ENCODE results near the gene PAIP1.
"Not testable (repeated sequence)": the region's sequence is repeated elsewhere in the genome, so short reads cannot be mapped to it uniquely, and the experiment has no call there.

The PAIP1 gene

DNA sequence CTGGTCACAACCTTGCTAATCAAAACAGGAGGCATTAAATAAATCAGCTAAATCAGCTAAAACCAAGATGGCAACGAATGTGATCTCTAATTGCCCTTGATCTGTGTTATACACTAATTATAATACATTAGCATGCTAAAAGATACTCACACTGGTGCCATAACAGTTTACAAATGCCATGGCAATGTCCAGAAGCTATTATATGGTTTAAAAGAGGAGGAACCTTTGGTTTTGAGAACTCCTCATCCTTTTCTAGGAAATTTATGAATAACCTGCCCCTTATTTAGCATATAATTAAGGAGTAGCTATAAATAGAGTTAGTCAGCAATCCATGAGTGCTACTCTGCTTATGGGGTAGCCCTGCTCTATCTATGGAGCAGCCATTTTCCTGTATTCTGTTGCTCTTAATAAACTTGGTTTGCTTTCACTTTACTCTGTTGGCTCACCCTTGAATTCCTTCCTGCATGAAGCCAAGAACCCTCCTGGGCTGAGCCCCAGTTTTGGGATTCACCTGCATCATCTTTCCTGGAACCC, 27.4 kb upstream of the PAIP1 start:
- H3K27ac Mint-ChIP-seq (ENCODE audit: low read depth) = no peak overlapping the region
- peaks cover 2% of the 10 kb centered on the region for H3K36me3 Mint-ChIP-seq (ENCODE audit: insufficient read depth)
- H3K27me3 Mint-ChIP-seq = no peaks in the 10 kb centered on the region
- DNase-seq (ENCODE audit: low spot score in 2 of 2) = no peak
- H3K4me3 Mint-ChIP-seq = no peak overlapping the region
- H3K4me1 Mint-ChIP-seq = no peaks in the 10 kb centered on the region
- no peak for ATAC-seq (replicated peaks; ENCODE audit: extremely low read depth, poor library complexity, severe bottlenecking)
- no peaks in the 10 kb centered on the region for H3K9me3 Mint-ChIP-seq

DNA sequence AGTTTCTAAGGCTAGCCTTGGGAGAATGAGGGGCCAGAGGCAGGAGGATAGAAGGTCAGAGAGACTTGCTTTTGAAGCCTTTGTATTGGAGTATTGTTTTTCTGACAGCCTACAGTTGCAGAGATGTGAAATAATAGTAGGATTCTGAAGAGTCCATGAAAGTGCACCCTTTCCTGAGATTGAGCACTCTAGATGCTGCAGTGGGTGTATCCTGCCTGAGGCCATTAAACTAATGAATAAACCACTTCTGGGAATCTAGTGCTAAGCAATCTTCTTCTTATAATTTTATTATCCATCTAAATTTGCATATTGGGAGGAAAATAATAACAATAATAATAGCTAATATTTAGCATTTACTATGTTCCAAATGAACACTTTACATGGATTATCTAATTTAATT, 26.8 kb upstream of the PAIP1 start:
- Mint-ChIP-seq H3K4me1 (no peaks in the 10 kb centered on the region), H3K27me3 (no peaks in the 10 kb centered on the region), H3K27ac (ENCODE audit: low read depth) (no peak overlapping the region), H3K36me3 (ENCODE audit: insufficient read depth) (peaks cover 2% of the 10 kb centered on the region), H3K9me3 (no peaks in the 10 kb centered on the region), H3K4me3 (no peak overlapping the region)
- DNase-seq (ENCODE audit: low spot score in 2 of 2) (no peak), ATAC-seq (replicated peaks; ENCODE audit: extremely low read depth, poor library complexity, severe bottlenecking) (no peak)

DNA sequence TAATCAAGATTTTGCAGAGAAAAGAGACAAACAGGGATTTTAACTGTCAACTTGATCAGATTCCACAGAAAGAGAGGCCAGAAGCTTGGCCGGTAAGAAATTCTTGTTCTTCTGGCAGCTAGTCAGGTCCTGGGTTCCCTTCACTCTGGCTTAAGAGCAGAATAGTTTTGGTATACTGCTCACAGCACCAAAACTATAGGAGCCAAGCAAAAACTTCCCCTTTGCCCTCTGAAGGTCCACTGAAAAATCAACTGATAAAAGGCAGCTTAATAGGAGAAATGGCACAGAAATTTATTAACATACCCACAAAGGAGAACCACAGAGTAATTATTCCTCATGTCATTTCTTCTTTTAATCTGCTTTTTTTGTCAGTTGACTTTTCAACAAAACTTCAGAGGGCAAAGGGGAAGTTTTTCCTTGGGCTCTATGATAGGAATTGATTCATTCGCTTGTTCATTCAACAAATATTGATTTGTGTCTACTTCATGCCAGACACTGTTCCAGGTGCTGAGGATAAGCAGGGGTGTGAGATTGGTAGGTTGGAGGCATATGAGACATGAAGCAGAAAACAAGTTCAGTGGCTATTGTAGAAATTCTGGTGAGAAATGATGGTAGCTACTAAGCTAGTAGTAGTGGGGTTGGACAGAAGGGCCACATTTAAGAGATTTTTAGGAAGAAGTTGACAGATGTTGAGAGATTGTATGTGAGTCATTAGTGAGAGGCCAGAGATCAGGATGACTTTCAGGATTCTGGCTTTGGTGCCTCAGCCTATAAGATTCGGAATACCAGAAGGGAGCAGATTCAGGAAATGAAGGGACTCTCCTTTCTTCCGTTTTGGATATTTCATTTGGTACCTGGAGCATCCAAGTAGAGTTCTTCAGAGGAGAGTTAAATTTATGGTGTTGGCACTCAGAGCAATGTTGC, 25.5 kb upstream of the PAIP1 start:
- no peak overlapping the region for H3K4me3 Mint-ChIP-seq
- H3K27ac Mint-ChIP-seq (ENCODE audit: low read depth) = peak overlapping the region; percentile 1
- peaks cover 2% of the 10 kb centered on the region for H3K36me3 Mint-ChIP-seq (ENCODE audit: insufficient read depth)
- ATAC-seq (replicated peaks; ENCODE audit: extremely low read depth, poor library complexity, severe bottlenecking) (no peak), DNase-seq (ENCODE audit: low spot score in 2 of 2) (no peak)
- H3K27me3 Mint-ChIP-seq = no peaks in the 10 kb centered on the region
- H3K4me1 Mint-ChIP-seq = no peaks in the 10 kb centered on the region
- H3K9me3 Mint-ChIP-seq = no peaks in the 10 kb centered on the region

DNA sequence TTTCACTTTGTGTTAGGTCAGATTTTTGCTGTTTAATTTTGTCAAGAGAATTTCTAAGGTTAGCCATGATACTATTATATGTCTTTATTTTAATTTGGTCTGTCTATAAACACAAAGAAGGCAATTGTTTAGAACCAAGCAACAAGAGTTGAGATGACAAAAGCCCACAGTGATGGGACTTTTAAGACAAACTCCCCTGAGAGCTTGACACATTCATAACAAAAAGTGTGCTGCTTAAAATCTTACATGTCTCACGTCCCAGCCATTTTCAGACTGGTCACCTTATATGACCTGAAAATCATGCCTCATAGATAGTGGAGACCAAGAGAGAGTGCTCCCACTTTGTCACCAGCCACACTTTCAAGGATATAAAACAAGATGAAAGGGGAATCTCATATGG, 24.5 kb upstream of the PAIP1 start:
- ATAC-seq (replicated peaks; ENCODE audit: extremely low read depth, poor library complexity, severe bottlenecking) (no peak), DNase-seq (ENCODE audit: low spot score in 2 of 2) (no peak)
- H3K27ac Mint-ChIP-seq (ENCODE audit: low read depth) = no peak overlapping the region
- no peaks in the 10 kb centered on the region for H3K9me3 Mint-ChIP-seq
- H3K4me3 Mint-ChIP-seq = no peak overlapping the region
- H3K36me3 Mint-ChIP-seq (ENCODE audit: insufficient read depth) = peaks cover 2% of the 10 kb centered on the region
- no peaks in the 10 kb centered on the region for H3K4me1 Mint-ChIP-seq
- no peaks in the 10 kb centered on the region for H3K27me3 Mint-ChIP-seq

DNA sequence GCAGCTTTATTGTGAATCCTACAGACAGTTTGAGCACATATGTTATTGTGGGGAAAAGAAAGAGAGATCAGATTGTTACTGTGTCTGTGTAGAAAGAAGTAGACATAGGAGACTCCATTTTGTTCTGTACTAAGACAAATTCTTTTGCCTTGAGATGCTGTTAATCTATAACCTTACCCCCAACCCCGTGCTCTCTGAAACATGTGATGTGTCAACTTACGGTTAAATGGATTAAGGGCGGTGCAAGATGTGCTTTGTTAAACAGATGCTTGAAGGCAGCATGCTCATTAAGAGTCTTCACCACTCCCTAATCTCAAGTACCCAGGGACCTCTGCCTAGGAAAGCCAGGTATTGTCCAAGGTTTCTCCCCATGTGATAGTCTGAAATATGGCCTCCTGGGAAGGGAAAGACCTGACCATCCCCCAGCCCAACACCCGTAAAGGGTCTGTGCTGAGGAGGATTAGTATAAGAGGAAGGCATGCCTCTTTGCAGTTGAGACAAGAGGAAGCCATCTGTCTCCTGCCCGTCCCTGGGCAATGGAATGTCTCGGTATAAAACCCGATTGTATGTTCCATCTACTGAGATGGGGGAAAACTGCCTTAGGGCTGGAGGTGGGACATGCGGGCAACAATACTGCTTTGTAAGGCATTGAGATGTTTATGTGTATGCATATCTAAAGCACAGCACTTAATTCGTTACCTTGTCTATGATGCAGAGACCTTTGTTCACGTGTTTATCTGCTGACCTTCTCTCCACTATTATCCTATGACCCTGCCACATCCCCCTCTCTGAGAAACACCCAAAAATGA, 23.7 kb upstream of the PAIP1 start:
- not testable (repeated sequence) for H3K4me3 Mint-ChIP-seq

DNA sequence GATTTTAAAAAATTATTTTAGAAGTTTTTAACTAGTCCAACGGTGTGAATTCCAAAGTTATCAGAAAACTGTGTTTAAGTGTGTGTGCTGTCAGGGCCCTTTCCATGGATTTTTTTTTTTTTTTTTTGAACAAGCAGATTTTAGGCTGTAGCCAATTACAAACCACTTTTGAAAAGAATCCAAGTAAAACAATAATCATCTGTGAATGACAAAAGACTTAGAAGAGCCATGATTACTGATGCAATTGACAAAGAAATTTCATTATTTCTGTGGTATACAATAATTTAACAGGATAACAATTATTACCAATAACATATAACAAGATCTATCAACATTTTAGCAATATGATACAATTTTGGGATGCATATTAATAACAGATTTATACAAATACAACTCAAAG, 16.2 kb upstream of the PAIP1 start:
- Mint-ChIP-seq H3K4me3 (no peak overlapping the region), H3K27ac (ENCODE audit: low read depth) (no peak overlapping the region), H3K27me3 (no peaks in the 10 kb centered on the region), H3K9me3 (no peaks in the 10 kb centered on the region), H3K36me3 (ENCODE audit: insufficient read depth) (peaks cover 4% of the 10 kb centered on the region), H3K4me1 (no peaks in the 10 kb centered on the region)
- no peak for ATAC-seq (replicated peaks; ENCODE audit: extremely low read depth, poor library complexity, severe bottlenecking)
- no peak for DNase-seq (ENCODE audit: low spot score in 2 of 2)

More for the DNA sequence above, 23.7 kb upstream of the PAIP1 start:
- not testable (repeated sequence) for H3K27ac Mint-ChIP-seq (ENCODE audit: low read depth); DNase-seq (ENCODE audit: low spot score in 2 of 2); H3K9me3 Mint-ChIP-seq; H3K4me1 Mint-ChIP-seq; H3K36me3 Mint-ChIP-seq (ENCODE audit: insufficient read depth); ATAC-seq (replicated peaks; ENCODE audit: extremely low read depth, poor library complexity, severe bottlenecking); H3K27me3 Mint-ChIP-seq

DNA sequence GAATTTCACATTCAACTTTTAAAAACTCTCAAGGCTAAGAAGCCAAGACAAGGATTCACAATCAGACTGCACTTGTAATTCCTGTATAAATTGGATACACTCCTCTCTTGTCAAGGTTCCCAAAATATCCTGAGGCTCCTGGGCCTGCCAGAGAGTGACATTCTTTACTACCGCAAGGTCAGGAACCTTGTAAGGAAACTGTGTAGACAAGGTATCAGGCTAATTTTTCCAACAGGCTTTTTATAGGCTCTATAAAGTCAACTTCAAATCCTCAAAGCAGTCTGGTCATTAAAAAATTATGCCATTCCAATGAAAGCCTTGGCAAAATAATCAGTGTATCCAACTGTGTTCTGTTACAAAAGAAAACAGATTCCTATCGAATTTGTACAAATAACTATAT, 15.5 kb upstream of the PAIP1 start:
- DNase-seq (ENCODE audit: low spot score in 2 of 2) = no peak
- Mint-ChIP-seq H3K27ac (ENCODE audit: low read depth) (no peak overlapping the region), H3K9me3 (no peaks in the 10 kb centered on the region), H3K4me3 (no peak overlapping the region), H3K4me1 (no peaks in the 10 kb centered on the region), H3K36me3 (ENCODE audit: insufficient read depth) (peaks cover 4% of the 10 kb centered on the region), H3K27me3 (no peaks in the 10 kb centered on the region)
- ATAC-seq (replicated peaks; ENCODE audit: extremely low read depth, poor library complexity, severe bottlenecking) = no peak

DNA sequence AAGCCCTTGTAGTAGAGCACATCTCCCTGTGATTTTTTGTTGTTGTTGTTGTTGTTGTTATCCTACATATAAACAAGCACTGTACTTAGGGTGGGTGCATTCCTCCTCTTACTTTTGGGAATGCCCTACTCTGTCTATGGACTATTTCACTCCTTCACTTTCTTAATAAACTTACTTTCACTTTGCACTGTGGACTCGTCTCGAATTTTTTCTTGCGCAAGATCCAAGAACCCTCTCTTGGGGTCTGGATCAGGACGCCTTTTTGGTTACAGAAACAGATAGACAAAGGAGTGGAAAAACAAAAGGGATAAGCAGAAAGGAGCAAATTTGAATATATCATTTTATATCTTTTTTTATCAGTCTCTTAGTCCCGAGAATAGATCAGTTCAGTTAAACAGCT, 14.4 kb upstream of the PAIP1 start:
- no peak for ATAC-seq (replicated peaks; ENCODE audit: extremely low read depth, poor library complexity, severe bottlenecking)
- Mint-ChIP-seq H3K27ac (ENCODE audit: low read depth) (no peak overlapping the region), H3K9me3 (no peaks in the 10 kb centered on the region), H3K27me3 (peaks cover 7% of the 10 kb centered on the region), H3K36me3 (ENCODE audit: insufficient read depth) (peaks cover 4% of the 10 kb centered on the region), H3K4me1 (no peaks in the 10 kb centered on the region), H3K4me3 (no peak overlapping the region)
- no peak for DNase-seq (ENCODE audit: low spot score in 2 of 2)

DNA sequence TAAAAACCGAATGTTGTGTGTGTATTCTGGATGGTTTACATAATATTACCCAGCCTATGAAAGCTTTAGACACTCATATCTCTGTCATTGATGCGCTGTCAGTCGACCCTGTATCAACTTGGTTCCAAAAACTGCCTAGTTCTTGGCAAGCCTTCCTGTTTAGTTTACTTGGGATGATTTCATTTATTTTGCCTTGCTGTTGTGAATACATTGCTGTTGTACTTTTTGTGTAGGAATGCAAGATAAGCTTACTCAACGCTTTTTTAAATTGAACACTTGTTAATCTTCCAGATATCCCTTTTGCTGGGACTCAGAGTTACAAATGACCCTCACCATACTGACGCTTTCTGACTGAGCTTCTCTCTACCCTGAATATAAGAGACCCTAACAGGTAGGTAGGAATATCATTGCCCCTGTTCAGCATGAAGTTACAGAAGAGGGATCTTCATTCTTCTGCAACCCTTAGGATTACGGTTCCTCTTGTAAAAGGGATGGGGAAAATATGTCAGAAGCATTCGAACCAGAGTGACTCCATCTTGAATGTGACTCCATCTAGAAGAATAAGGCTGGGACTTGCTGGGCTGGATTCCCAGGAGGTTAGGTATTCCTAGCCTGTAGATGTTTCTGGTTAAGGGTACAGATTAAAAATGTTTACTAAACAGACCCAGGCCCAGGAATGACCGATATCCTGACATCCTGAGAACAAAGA, 13.7 kb upstream of the PAIP1 start:
- Mint-ChIP-seq H3K9me3 (no peaks in the 10 kb centered on the region), H3K4me1 (no peaks in the 10 kb centered on the region), H3K4me3 (no peak overlapping the region)

DNA sequence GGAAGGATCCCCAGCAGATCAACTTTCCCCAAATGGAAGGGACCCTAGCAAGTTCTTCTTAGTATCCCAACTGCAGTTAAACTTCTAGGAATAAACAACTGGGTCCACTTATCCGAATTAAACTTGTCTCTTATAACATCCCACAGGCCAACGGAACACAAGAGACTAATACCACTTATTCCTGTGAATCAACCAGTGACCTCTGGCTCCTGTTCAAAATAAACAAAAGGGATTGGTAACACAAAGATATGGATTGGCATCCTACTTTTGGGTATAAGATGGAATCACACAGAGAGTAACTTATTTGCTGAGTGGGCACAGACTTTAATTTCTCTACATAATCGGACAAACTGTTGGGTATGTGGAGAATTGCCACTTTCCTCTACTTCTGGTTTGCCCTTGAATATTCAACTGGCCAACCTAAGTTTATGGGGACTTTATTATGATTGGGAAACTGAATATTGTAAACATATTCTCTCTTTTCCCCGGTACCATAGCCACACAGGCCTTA, 12.4 kb upstream of the PAIP1 start:
- DNase-seq (ENCODE audit: low spot score in 2 of 2) (no peak), ATAC-seq (replicated peaks; ENCODE audit: extremely low read depth, poor library complexity, severe bottlenecking) (no peak)
- peaks cover 8% of the 10 kb centered on the region for H3K27me3 Mint-ChIP-seq
- H3K27ac Mint-ChIP-seq (ENCODE audit: low read depth) = no peak overlapping the region
- no peaks in the 10 kb centered on the region for H3K36me3 Mint-ChIP-seq (ENCODE audit: insufficient read depth)
- H3K4me3 Mint-ChIP-seq = no peak overlapping the region
- no peaks in the 10 kb centered on the region for H3K9me3 Mint-ChIP-seq
- no peaks in the 10 kb centered on the region for H3K4me1 Mint-ChIP-seq

More for the DNA sequence above, 13.7 kb upstream of the PAIP1 start:
- ATAC-seq (replicated peaks; ENCODE audit: extremely low read depth, poor library complexity, severe bottlenecking) (no peak), DNase-seq (ENCODE audit: low spot score in 2 of 2) (no peak)
- no peak overlapping the region for H3K27ac Mint-ChIP-seq (ENCODE audit: low read depth)
- peaks cover 2% of the 10 kb centered on the region for H3K36me3 Mint-ChIP-seq (ENCODE audit: insufficient read depth)
- H3K27me3 Mint-ChIP-seq = peaks cover 8% of the 10 kb centered on the region

DNA sequence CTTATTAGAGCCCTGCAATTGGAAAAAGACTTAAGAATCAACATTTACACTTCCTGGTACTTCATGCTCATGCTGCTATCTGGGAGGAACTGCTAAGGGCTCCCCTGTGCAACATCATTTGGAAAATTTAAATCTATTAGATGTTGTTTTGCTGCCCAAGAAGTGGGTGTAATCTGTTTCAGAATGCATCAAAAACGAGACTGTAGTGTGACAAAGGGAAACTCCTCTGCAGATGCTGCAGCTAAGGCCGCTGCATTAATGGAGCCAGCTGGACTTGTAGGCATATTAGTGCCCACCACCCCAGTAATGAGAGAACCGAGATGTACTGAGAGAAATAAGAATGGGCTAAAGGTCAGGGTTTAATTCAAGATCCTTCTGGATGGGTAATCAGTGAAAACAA, 11.1 kb upstream of the PAIP1 start:
- H3K9me3 Mint-ChIP-seq = no peaks in the 10 kb centered on the region
- H3K36me3 Mint-ChIP-seq (ENCODE audit: insufficient read depth) = no peaks in the 10 kb centered on the region
- no peaks in the 10 kb centered on the region for H3K4me1 Mint-ChIP-seq
- no peak overlapping the region for H3K27ac Mint-ChIP-seq (ENCODE audit: low read depth)
- peaks cover 8% of the 10 kb centered on the region for H3K27me3 Mint-ChIP-seq
- ATAC-seq (replicated peaks; ENCODE audit: extremely low read depth, poor library complexity, severe bottlenecking) (no peak), DNase-seq (ENCODE audit: low spot score in 2 of 2) (no peak)
- H3K4me3 Mint-ChIP-seq = no peak overlapping the region

DNA sequence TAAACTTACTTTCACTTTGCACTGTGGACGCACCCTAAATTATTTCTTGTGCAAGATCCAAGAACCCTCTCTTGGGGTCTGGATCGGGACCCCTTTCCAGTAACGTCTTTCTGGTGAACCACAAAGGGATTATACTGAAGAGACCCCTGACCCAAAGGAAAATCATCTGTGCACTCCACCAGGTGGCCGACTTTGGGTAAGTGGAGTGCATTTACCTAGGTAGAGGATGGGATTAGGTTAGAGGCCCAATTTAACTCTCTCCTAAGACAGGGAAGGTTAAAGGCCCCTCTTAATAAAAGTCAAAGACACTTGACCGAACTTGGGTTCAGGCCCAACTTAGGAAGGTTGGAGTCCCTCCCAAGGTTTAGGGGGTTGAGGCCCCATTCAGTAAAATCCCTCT, 8.2 kb upstream of the PAIP1 start:
- Mint-ChIP-seq H3K4me3 (no peak overlapping the region), H3K36me3 (ENCODE audit: insufficient read depth) (no peaks in the 10 kb centered on the region), H3K27ac (ENCODE audit: low read depth) (no peak overlapping the region), H3K27me3 (peaks cover 8% of the 10 kb centered on the region), H3K9me3 (no peaks in the 10 kb centered on the region), H3K4me1 (no peaks in the 10 kb centered on the region)
- no peak for ATAC-seq (replicated peaks; ENCODE audit: extremely low read depth, poor library complexity, severe bottlenecking)
- no peak for DNase-seq (ENCODE audit: low spot score in 2 of 2)
